ENCODE data around the gene GABRB2.
"Not testable (repeated sequence)": the region's sequence is repeated elsewhere in the genome, so short reads cannot be mapped to it uniquely, and the experiment has no call there.

Gene GABRB2

DNA sequence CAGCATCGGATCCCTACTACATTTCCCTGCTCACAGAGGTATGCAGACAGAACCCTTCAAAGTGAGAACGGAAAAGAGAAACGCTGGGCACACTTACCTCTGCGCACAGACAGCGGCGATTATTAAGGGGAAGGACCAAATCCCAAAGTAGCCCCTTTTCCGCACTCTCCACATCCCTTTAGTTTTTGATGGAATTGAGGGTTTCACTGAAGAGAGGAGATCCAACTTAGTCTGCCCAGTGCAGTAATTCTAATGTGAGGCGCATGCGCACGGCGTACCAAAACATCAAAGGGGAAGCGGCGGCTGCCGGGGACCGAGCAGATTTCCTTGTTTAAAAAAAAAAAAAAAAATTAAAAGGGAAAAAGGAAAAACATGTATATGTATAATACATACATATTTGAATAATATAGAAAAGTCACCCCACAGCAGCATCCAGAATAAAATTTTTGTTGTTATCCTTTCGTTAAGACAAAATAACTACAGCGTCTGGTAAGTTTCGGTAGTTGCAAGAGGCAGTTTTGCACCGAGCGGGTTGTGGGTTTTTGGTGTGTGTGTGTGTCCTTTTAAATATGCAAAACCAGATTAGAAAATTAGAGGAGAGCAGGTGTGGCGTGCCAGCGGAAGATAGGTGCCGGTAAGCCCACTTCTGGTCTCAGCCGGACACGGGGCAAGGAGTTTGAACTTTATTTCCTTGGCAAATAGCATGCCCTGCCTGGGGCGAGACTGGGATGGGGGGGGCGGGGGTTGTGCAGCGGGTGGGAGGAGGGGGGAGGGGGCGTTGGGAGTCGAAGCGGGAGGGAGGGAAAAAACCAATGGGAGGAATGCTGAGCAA lies at the start of gene GABRB2:
Gene GABRB2 (minus strand): TSS at position 256 of the 832 bp plus-strand sequence. CDS start 82 bp downstream, at position 174.
- DNase-seq (ENCODE audit: low read depth), result no peak

DNA sequence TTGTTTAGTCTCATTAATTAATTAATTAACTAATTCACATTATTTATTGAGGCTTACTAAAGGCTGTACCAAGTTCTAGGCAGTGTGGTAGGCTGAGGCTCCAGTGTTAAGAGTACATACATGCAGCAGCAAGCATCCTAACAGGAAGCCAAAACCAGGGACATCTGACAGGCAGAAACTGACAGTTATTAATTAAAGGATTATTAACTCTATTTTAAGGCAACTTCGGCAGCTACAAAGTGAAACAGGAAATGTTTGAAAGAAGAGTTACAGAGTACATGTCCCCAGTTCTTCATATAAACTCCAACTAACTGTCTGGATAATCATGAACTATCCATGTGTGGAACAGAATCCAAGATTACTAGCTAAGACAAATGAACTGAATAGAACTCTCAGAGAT lies 39.3 kb upstream of the GABRB2 start:
- no peak for DNase-seq (ENCODE audit: low read depth)

DNA sequence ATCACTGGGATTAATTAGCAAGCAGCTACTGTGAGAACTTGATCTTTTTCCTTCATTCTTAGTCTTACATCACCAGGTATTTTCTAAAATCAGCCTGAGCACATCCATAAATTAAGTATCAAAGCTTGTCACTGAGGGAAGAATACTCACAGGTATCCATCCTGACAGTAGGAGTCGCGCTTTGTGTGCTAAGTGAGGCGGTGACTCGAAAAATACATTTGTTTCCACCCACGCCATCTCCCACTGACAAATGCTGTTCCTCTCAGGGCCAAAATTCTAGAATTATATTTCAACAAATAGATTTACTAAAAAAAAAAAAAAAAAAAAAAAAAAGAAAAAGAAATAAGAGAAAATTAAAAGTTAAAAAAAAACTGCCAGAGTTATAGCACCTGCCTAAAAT lies 34.1 kb upstream of the GABRB2 start:
- no peak for DNase-seq (ENCODE audit: low read depth)

DNA sequence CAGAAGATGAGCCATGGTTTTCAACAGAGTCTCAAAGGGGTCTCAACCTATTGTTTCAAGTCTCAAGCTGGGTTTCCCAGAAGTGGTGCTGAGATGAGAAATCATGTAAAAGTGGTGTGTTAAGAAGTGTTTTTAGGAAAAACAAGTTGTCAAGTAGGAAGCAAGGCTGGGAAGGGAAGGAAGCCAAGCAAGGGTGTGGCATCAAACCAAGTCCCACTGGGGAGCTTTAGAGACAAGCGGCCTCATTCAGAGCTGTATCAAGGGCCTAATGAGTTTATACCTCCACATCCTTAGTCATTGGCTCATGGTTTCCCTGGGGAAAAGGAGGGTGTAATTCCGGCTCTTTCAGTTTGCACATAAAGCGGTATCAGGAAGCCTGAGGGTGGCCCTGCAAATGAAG lies 26.4 kb upstream of the GABRB2 start:
- DNase-seq (ENCODE audit: low read depth), result no peak

DNA sequence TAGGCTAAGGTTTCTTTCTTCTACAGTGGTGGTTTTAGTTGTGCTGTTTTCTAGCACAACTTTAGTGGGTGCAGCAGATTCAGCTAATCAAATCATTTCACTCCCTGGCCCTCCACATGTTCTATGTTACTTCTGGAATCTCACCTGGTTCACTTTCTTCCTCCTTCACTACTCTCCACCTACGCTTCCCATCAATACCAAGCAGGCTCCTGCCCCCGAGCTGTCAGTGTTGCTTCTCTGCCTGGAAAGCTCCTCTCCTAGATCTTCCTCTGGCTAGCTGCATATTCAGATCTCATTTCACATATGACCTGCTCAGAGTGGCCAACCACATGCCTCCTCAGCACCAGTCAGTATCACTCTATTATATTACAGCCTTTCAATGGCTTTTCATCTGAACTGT lies 19.6 kb upstream of the GABRB2 start:
- no peak for DNase-seq (ENCODE audit: low read depth)

- DNase-seq (ENCODE audit: low read depth), result no peak
Observed at GRCh38 chr5:161562446-161562845, 15.9 kb upstream of the GABRB2 start.

GRCh38 chr5:161549106-161549505 lies 2.6 kb upstream of the GABRB2 start:
- no peak for DNase-seq (ENCODE audit: low read depth)

DNA sequence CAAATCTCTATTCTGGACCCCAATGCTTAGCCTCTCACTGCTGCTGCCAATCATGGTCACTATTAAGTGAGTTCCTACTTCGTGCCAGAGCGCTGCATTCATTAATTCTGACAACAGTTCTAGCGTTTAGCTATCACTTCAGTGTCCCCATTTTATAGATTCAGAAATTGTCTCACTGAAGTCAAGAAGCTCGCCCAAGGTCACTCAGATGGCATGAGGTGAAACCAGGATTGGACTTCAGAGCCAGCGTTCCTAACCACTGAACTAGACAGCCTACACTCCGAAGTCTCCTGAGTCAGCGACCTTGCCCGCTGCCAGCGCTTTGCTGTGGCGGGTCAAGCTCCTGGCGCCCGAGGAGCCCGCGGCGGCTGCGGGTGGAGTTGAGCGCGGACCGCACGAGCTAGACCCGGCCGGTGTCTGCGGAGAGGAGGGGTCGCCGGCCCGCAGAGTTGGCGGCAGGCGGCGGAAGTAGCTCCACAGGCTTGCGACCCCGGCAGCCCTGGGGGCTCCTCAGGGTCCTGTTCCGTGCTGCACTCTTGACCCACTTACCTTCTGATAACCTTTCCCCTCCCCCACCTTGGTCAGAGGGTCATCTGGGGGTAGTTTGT lies 2.1 kb upstream of the GABRB2 start:
- DNase-seq (ENCODE audit: low read depth), result no peak

DNA sequence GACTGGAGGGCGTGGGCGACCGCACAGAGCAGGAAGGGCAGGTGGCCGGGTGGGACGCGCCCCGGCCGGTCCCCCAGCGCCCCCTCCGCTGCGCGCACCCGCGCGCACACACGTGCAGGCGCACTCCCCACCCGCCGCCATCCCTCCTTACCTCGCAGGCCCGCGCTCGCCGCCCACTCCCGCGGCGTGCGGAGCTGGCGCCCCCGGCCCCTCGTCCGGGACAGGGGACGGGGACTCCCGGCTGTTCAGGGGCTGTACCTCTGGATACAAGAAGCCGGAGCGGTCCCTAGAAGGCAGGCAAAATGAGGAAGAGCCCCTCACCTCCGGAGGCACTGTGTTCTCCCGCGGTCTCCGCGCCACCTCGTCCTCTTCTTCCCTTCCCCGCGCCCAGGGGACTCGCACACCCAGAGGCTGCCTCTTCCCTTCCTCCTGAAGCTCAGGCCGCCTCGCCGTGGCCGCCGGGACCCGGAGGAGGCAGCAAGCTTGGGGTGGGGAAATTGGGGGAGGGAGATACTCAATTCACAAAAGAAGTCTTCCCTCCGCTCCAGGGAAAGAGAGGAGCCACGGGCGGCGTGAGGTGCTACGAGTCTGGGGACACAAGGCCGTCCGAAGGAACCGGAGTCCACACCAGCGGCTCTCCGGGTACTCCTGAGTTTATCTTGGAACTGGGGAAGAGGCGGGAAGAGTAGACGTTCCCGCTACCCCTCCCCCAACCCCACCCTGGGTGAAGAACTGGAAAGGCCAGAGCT lies 1.4 kb upstream of the GABRB2 start:
- no peak for DNase-seq (ENCODE audit: low read depth)

DNA sequence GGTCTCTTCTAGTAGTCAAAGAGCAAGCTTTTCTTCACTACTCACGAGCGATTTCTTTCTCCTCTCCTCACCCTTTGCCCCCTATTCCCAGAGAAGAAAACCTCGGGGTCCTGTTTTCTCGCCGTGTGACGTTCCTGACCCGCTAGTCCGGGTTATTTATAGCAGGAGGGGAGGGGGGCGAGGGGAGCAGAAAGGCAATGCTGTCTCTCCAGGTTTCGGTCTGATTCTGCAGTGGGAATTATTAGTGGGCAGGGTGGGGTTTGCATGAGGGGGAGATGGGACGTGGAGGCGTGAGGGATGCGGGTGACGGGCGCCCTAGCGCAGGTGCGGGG lies 847 bp upstream of the GABRB2 start:
- DNase-seq (ENCODE audit: low read depth), result no peak

GRCh38 chr5:161546095-161546469 lies 443 bp downstream of the GABRB2 start:
- DNase-seq (ENCODE audit: low read depth), result no peak

DNA sequence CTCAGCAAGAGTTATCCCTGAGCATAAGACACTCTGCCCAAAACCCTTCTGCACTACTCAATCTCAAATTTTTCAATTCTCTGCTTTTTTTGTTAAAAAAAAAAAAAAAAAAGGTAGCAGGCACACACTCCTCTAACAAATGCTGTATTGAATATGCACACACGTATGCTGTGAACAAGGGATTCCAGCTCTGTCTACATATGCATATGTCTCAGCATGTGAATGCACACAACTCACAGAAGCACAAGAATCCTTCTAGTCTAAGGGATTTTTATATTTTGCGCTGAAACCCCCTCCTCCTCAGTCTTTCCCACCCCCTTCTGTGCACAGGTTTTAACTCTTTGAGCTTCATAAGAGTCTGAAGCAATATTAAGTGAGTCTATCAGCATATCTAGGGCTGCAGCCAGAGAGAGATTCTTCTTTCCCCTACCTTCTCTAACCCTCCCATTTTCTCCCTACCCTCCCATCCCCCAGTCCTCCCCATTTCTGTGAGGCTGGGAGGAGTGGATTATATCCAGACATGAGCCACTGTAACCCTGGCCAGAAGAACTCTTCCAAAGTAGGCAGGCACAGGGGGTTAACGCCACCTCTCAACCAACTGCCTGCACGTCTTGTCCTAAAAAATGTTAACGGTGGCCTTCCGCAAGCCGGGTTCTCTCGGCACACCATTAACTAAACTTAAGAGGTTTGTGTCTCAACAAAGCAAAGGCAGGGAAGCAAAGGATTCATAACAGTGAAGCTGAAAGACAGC lies 1.0 kb downstream of the GABRB2 start:
- DNase-seq (ENCODE audit: low read depth), result no peak

DNA sequence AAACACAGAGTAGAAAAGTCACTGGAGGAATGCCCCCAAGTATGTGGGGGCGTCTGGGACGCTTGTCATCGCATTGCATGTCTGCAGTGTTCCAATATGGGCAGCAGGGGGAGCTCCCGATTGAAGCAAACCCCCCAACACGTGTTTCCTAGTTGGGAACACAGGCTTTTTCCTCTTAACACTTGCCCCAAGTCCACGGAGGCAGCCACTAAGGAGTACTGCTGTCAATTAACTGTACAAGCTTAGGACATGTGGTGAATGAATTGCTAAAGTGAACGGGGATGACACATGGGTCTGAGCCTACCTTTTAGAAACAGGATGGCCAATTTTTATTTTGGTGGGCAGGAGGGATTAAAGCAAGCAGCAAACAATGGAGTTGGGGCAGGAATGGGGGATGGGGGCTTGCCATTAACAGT lies 2.2 kb downstream of the GABRB2 start:
- DNase-seq (ENCODE audit: low read depth), result no peak

- no peak for DNase-seq (ENCODE audit: low read depth)
Observed at GRCh38 chr5:161539016-161539415, 7.5 kb downstream of the GABRB2 start.

DNA sequence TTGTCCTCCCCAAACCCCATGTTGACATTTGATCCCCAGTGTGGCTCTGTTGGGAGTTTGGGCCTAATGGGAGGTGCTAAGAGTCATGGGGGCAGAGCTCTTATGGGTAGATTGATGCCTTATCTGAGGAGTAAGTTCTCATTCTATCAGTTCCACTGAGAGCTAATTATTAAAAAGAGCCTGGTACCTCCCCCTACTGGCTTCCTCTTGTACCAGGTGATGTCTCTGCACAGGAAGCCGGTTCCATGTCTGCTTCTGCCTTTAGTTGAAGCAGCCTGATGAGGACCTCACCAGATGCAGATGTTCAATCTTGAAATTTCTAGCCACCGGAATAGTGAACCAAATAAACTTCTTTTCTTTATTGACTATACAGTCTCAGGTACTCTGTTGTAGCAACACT lies 10.8 kb downstream of the GABRB2 start:
- no peak for DNase-seq (ENCODE audit: low read depth)

DNA sequence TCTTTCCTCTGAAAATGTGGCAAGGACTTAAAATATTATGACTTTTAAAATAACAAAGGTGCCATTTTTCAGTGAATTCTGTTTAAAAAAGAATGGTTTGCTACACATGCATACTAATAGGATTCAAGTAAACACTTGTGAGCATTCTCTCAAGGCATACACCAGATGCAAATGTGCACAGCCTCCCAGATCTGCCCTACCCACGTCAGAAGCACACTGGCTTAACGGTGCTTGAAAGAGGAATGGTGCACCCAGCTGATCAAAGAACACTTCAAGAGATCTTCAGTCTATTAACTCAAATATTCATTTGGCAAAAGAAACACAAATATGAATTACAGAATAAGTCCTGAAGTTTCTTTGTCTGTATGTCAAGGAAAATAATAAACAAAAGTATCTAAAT lies 15.8 kb downstream of the GABRB2 start:
- DNase-seq (ENCODE audit: low read depth), result no peak

- no peak for DNase-seq (ENCODE audit: low read depth)
Observed at GRCh38 chr5:161513942-161514341, 32.6 kb downstream of the GABRB2 start.

- no peak for DNase-seq (ENCODE audit: low read depth)
Observed at GRCh38 chr5:161507591-161507990, 38.9 kb downstream of the GABRB2 start.

DNA sequence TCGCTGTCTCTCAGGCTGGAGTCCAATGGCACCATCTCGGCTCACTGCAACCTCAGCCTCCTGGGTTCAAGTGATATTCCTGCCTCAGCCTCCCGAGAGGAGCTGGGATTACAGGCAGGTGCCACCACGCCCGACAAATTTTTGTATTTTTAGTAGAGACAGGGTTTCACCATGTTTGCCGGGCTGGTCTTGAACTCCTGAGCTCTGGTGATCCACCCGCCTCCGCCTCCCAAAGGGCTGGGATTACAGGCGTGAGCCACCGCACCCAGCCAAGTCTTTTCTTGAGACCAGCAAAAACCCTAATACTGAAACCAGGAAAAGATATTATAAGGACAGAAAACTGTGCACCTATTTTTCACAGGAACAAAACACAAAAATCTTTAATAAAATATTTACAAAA lies 41.4 kb downstream of the GABRB2 start:
- DNase-seq (ENCODE audit: low read depth), result not testable (repeated sequence)

GRCh38 chr5:161498531-161498930 lies 48.0 kb downstream of the GABRB2 start:
- DNase-seq (ENCODE audit: low read depth), result no peak

- no peak for DNase-seq (ENCODE audit: low read depth)
Observed at GRCh38 chr5:161483721-161484120, 62.8 kb downstream of the GABRB2 start.

DNA sequence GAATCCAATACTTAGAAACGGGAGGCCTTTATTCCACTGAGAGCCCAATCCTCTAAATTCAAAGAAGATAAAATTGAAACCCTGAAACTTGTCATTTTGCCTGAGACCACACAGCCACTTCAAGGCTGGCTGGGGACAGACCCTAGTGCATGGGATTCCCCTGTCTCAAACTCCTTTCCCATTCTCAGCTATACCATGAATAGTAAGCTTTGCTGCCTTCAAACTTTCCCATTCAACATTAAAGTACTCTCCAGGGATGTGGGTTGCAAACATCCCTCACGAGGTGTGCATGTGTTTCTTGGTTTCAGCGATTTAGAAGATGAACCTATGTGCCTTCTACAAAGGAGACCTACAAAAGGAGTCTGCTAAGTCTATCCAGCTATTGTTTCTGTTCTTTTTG lies 64.6 kb downstream of the GABRB2 start:
- DNase-seq (ENCODE audit: low read depth), result no peak

Data from activated gamma-delta T cell treated with anti-CD3 and anti-CD28 coated beads, Interleukin-2, amount 50 U/mL, for 16 hours (primary cell).